Right lobe of liver (tissue), 6 donors: ENCODE results near the gene ETHE1. TPM values are rescaled to one million over a fixed set of nuclear protein-coding genes. Genes with fewer than 3 reads are reported as not detected.

Experiments used
- ATAC-seq, 4 donors: fragments of 200-7000 bp; cut with Tn5 transposase; one replicate each; pipeline ENCODE4 v1.9.1; 2020; ENCODE audit warnings: mild to moderate bottlenecking in 4 of 4, moderate library complexity in 4 of 4
- DNase-seq, 3 donors: peaks; one replicate each; pipeline ENCODE4 v3.0.0-alpha.2; 2020
- H3K27ac ChIP-seq, 3 donors: fragments of 200-600 bp; one replicate each; pipeline ENCODE4 v1.8.0; 2022
- H3K27me3 ChIP-seq, 2 donors: fragments of 200-600 bp; one replicate each; pipeline ENCODE4 v1.8.0; 2022
- H3K36me3 ChIP-seq, 4 donors: fragments of 200-600 bp; sonication (generic) in 1 of 4; one replicate each; pipeline versions ENCODE4 v1.5.1 to v1.8.0; 2017 to 2022; ENCODE audit warnings: control low read depth in 1 of 4
- H3K4me1 ChIP-seq, 4 donors: fragments of 200-600 bp; sonication (generic) in 1 of 4; one replicate each; pipeline versions ENCODE4 v1.5.1 to v1.8.0; 2017 to 2022; ENCODE audit warnings: control low read depth in 1 of 4
- H3K4me3 ChIP-seq, 3 donors: fragments of 200-600 bp; one replicate each; pipeline ENCODE4 v1.8.0; 2022
- H3K9me3 ChIP-seq, 4 donors: fragments of 200-600 bp; sonication (generic) in 1 of 4; one replicate each; pipeline versions ENCODE4 v1.5.1 to v1.8.0; 2017 to 2022; ENCODE audit warnings: control low read depth in 1 of 4
- POLR2A ChIP-seq: fragments of 450-650 bp; IDR thresholded peaks from one replicate; pipeline ENCODE4 v1.6.1; 2017; ENCODE audit warnings: antibody characterized with exemption, mild to moderate bottlenecking
- WGBS: methylation state at CpG from one replicate; pipeline ENCODE4 v1.1.6; 2018; ENCODE audit warnings: low coverage, low lambda C conversion rate; ENCODE audit not compliant: insufficient coverage; ENCODE audit errors: missing lambda C conversion rate; 5-methylcytosine and 5-hydroxymethylcytosine counted together
- intact Hi-C, 2 donors: fragments of 100-400 bp; cut with DNase I; formaldehyde crosslinking; loops; one replicate each; pipeline versions ENCODE4 v1.11.2 to v1.14.1; 2022
- total RNA-seq, 6 experiments: library from RNA; depleted of rRNA in 2 of 6; stranded (reverse); fragments of >200 nt in 2 of 6; fragmentation: NEBNext Ultra II Directional in 3 of 6; extraction: Animal tissue kit (Norgen Biotek cat#: 25700) in 3 of 6; gene quantifications; one replicate each; pipeline versions ENCODE4 v1.1.0 to v1.2.4, GENCODE V29; 2016 to 2023
- TF ChIP-seq, protein P1 (sequence below), 4 donors: fragments of 200-600 bp in 3 of 4; fragments of 450-650 bp in 1 of 4; IDR thresholded peaks; one replicate each; pipeline versions ENCODE4 v1.5.1 to v1.8.0; 2016 to 2022; ENCODE audit warnings: antibody characterized with exemption in 4 of 4, mild to moderate bottlenecking in 2 of 4
- donor health status: DM: no; HTN: yes; CAD: no.
- donor health status: DM: no; HTN: no; CAD: no.
- donor health status: DM: no; HTN: no; CAD: no.
- donor health status: DM: no; HTN: yes; CAD: no.
- donor health status: DM: no; HTN: yes; CAD: no.

Gene ETHE1
- total RNA-seq, 6 experiments from 2014 or later = 26.4 to 60.8 (median 46.3) TPM

GRCh38 chr19:43534816-43535761, 8.1 kb upstream of the ETHE1 start:
- no peaks in the 10 kb centered on the region for H3K4me1 ChIP-seq
- WGBS = 49% methylated on average over 18 of the region's 62 CpGs
- no peaks in the 10 kb centered on the region for H3K9me3 ChIP-seq
- intact Hi-C loops = no loop called here
- no peak overlapping the region for H3K27ac ChIP-seq
- DNase-seq = peak; percentile 67 to 70 (median 68)
- TF ChIP-seq, protein P1, sequence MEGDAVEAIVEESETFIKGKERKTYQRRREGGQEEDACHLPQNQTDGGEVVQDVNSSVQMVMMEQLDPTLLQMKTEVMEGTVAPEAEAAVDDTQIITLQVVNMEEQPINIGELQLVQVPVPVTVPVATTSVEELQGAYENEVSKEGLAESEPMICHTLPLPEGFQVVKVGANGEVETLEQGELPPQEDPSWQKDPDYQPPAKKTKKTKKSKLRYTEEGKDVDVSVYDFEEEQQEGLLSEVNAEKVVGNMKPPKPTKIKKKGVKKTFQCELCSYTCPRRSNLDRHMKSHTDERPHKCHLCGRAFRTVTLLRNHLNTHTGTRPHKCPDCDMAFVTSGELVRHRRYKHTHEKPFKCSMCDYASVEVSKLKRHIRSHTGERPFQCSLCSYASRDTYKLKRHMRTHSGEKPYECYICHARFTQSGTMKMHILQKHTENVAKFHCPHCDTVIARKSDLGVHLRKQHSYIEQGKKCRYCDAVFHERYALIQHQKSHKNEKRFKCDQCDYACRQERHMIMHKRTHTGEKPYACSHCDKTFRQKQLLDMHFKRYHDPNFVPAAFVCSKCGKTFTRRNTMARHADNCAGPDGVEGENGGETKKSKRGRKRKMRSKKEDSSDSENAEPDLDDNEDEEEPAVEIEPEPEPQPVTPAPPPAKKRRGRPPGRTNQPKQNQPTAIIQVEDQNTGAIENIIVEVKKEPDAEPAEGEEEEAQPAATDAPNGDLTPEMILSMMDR (IDR thresholded peaks at IDR 0.05) = peak; percentile 47 to 58 (median 50)
- no peak for TF ChIP-seq POLR2A
- no peak overlapping the region for H3K4me3 ChIP-seq
- no peak for ATAC-seq
- H3K36me3 ChIP-seq = no peaks in the 10 kb centered on the region
- no peaks in the 10 kb centered on the region for H3K27me3 ChIP-seq

DNA sequence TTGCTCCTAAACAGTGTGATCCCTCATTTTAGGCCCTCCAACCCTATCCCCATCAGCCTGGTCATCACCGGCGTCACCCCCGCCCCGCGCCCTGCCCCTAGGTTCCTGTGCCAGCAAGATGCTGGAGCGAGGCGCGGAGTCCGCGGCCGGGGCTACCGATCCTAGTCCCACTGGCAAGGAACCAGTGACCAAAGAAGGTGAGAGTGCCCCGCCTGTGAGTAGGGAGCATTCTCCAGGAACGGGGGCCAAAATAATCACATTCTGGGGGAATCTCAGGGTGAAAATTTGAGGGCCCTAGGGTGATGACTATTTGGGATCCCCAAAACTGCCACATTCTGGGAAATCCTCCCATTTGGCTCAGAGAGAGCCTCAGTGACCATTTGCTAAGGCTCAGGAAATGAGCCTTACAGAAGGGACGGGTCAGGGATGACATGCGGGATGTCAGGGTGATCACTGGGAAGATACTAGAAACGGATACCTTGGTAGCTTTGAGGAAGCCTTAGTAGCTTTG, 7.4 kb upstream of the ETHE1 start:
- TF ChIP-seq POLR2A = no peak
- TF ChIP-seq, protein P1 (IDR thresholded peaks at IDR 0.05) = no peak
- Histone ChIP-seq H3K9me3 (no peaks in the 10 kb centered on the region), H3K4me1 (no peaks in the 10 kb centered on the region), H3K27me3 (no peaks in the 10 kb centered on the region), H3K4me3 (peak overlapping the region; percentile 54 to 65 (median 65)), H3K36me3 (no peaks in the 10 kb centered on the region), H3K27ac (no peak overlapping the region)
- ATAC-seq = no peak
- intact Hi-C loops = no loop called here
- WGBS = 40% methylated on average over 14 of the region's 17 CpGs
- no peak for DNase-seq

DNA sequence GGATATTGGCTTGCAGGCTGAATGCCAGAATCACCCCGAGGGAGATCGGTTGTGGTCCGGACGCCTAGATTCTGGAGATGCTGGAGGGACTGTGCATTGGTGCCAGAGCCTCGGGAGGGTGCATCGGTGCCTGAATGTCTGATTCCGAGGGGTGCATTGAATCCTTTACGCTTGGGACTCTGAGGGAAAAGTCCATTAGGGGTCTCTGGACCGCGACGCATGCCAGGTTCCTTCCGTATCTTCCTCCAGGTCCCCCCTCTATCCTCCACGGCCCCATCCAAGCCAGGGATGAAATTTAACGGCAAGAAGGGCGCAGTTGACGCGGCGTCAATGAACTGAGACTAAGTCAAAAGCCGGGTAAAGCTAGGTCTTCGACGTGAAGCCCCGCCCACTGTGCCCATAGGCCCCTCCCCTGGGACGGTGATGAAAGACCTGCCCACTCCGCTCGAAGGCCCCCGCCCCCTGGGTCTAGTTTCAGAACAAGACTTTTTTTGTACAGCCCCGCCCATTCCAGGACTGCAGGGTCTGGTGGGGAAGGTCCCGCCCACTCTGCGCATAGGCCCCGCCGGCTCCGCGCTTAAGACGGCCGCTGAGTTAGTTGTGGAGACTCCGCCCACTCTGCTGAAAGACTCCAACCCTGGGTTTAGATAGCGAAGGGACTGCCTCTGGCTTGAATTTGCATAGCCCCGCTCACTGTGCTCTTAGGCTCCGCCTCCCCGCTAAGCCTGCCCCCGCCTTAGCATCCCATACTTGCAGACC, 6.7 kb upstream of the ETHE1 start:
- H3K36me3 ChIP-seq = no peaks in the 10 kb centered on the region
- H3K27me3 ChIP-seq = no peaks in the 10 kb centered on the region
- intact Hi-C loops = no loop called here
- no peaks in the 10 kb centered on the region for H3K9me3 ChIP-seq
- peak overlapping the region; percentile 54 to 65 (median 65) for H3K4me3 ChIP-seq
- ATAC-seq (peak; percentile 85 to 93 (median 86)), DNase-seq (peak; percentile 98 to 99 (median 99))
- WGBS = under 1% methylated on average over 29 of the region's 41 CpGs
- H3K27ac ChIP-seq = peak overlapping the region; percentile 64 to 77 (median 76)
- TF ChIP-seq, protein P1 (IDR thresholded peaks at IDR 0.05) = no peak
- peak; percentile 3 for TF ChIP-seq POLR2A
- no peaks in the 10 kb centered on the region for H3K4me1 ChIP-seq

DNA sequence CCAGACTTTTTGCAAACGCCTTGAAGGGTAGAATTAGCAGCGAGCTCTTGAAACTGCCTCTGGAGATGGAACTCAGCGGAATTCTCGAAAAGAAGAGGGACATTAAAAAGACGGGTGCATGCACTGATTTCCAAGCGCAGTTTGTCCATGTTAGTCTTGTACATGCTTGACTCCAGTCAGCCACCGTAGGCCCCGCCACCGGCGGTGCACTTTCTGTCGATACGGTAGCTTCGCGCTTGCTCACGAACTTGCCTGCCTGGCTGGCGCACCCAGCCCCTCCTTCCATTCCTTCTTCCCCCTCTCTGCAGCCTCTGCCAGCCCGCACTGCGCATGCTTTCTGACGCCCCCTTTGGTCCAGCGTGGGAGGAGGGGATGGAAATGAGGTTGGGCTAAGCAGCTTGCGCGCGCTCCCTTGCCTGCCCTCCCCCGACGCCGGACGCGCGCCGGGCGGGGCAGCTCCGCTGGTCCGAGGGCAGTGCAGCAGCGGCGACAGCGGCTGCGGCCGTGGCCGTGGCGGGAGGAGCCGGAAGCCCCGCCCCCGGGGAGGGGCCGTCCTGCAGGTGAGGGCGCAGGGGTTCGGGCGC, 6.1 kb upstream of the ETHE1 start, which contains the start of gene ZNF575:
Gene ZNF575 (plus strand): TSS at position 227 of the 584 bp plus-strand sequence. CDS start 1,235 bp downstream, outside the sequence.
- 0% methylated on average over 10 of the region's 47 CpGs for WGBS
- no peaks in the 10 kb centered on the region for H3K36me3 ChIP-seq
- peak; percentile 92 to 94 (median 94) for DNase-seq
- peak; percentile 74 to 85 (median 80) for ATAC-seq
- H3K27me3 ChIP-seq = no peaks in the 10 kb centered on the region
- H3K9me3 ChIP-seq = no peaks in the 10 kb centered on the region
- H3K27ac ChIP-seq = peak within 1 kb of the TSS; percentile 64 to 77 (median 76)
- H3K4me3 ChIP-seq = peak within 1 kb of the TSS; percentile 54 to 65 (median 65)
- TF ChIP-seq, protein P1 (IDR thresholded peaks at IDR 0.05) = no peak
- TF ChIP-seq POLR2A = peak; percentile 45
- peaks cover 0 to 3% (median 0%) of the 10 kb centered on the region in 4 donors for H3K4me1 ChIP-seq
- intact Hi-C loops = no loop called here
